K562 (cell line): Measurements from ENCODE around the gene ADGRA1. TPM values are rescaled to one million over a fixed set of nuclear protein-coding genes. Genes with fewer than 3 reads are reported as not detected.

ENCODE experiments used
- ATAC-seq: fragments of 200-7000 bp; cut with Tn5 transposase; 3 replicates; pipeline ENCODE4 v1.9.1; 2020; ENCODE audit warnings: moderate library complexity
- BruUV-seq: library from RNA; stranded (reverse); fragments of 400-500 nt; replicated peaks from 2 replicates; lab custom pipeline; 2021; lab: Mats Ljungman, UMichigan
- CTCF ChIA-PET: fragments of 300-600 bp; formaldehyde crosslinking; extraction: SDS; loops from one replicate; lab custom pipeline; 2021; ENCODE audit warnings: low intra/inter-chr PET ratio; lab: Yijun Ruan, JAX
- POLR2A ChIA-PET: fragments of 300-600, 350-650 bp; sonication (Branson Sonifier 250); formaldehyde crosslinking; extraction: SDS; loops from one replicate; lab custom pipeline; 2021; ENCODE audit warnings: antibody characterized with exemption, inconsistent platforms; lab: Yijun Ruan, JAX
- DNase-seq, 4 experiments: peaks; one replicate each; pipeline versions ENCODE4 v3.0.0 to v3.0.0-alpha.2; 2011 to 2018; ENCODE audit warnings: low spot score in 3 of 4, mixed read lengths in 3 of 4; ENCODE audit errors: extremely low read depth in 1 of 4
- FAIRE-seq: peaks from 2 replicates; lab custom pipeline; 2011; peaks lifted over from hg19 to GRCh38; lab: Jason Lieb, UNC
- H2AFZ ChIP-seq: 2 replicates; pipeline ENCODE4 v1.6.0; 2011; ENCODE audit warnings: low read depth, low read length, control low read depth, inconsistent platforms
- H3K27ac ChIP-seq: fragments of 200-600 bp; 3 replicates; pipeline ENCODE4 v1.8.0; 2011; ENCODE audit warnings: low read depth, mild to moderate bottlenecking, control low read depth, inconsistent platforms, low read length, moderate library complexity, mixed read lengths; ENCODE audit errors: extremely low read depth
- H3K27me3 ChIP-seq, 2 experiments: fragments of 300-600 bp in 1 of 2; 2 replicates in 1 of 2; 3 replicates in 1 of 2; pipeline versions ENCODE4 v1.6.0 to v1.8.0; 2011; ENCODE audit warnings: inconsistent platforms in 2 of 2, low read length in 2 of 2, mild to moderate bottlenecking in 1 of 2, mixed read lengths in 1 of 2, moderate library complexity in 1 of 2; ENCODE audit not compliant: control insufficient read depth in 2 of 2, insufficient read depth in 2 of 2
- H3K36me3 ChIP-seq: fragments of 300-600 bp; 3 replicates; pipeline ENCODE4 v1.8.0; 2011; ENCODE audit warnings: mild to moderate bottlenecking, low read length, inconsistent platforms; ENCODE audit not compliant: control insufficient read depth, insufficient read depth
- H3K4me1 ChIP-seq, 2 experiments: fragments of 200-600 bp in 1 of 2; replicated peaks in 1 of 2; 2 replicates in 1 of 2; 3 replicates in 1 of 2; pipeline versions ENCODE4 v1.5.1 to v1.8.0; 2011; ENCODE audit warnings: inconsistent platforms in 2 of 2, low read length in 2 of 2, mild to moderate bottlenecking in 1 of 2, mixed read lengths in 1 of 2, moderate library complexity in 1 of 2; ENCODE audit not compliant: control insufficient read depth in 2 of 2, insufficient read depth in 2 of 2
- H3K4me2 ChIP-seq: 2 replicates; pipeline ENCODE4 v1.6.1; 2011; ENCODE audit warnings: low read length, control low read depth, inconsistent platforms, mixed read lengths; ENCODE audit not compliant: insufficient read depth
- H3K4me3 ChIP-seq: fragments of 200-600 bp; sonication (generic), shearing (Covaris generic); 2 replicates; pipeline ENCODE4 v1.5.1; 2016; ENCODE audit warnings: control low read depth, inconsistent platforms
- H3K79me2 ChIP-seq: fragments of 200-600 bp; 3 replicates; pipeline ENCODE4 v1.8.0; 2011; ENCODE audit warnings: low read length, inconsistent platforms; ENCODE audit not compliant: control insufficient read depth, insufficient read depth
- H3K9ac ChIP-seq, 2 experiments: 2 replicates each; pipeline versions ENCODE4 v1.6.0 to v1.6.1; 2011; ENCODE audit warnings: low read depth in 2 of 2, low read length in 2 of 2, control low read depth in 1 of 2, inconsistent platforms in 1 of 2, mild to moderate bottlenecking in 1 of 2, mixed read lengths in 1 of 2; ENCODE audit not compliant: insufficient read depth in 1 of 2
- H3K9me1 ChIP-seq: one replicate; pipeline ENCODE4 v1.6.0; 2011; ENCODE audit warnings: inconsistent platforms, mild to moderate bottlenecking, low read length, moderate library complexity; ENCODE audit not compliant: control insufficient read depth, insufficient read depth
- H3K9me3 ChIP-seq: replicated peaks from 2 replicates; pipeline ENCODE4 v1.5.1; 2011; ENCODE audit warnings: low read depth, low read length, inconsistent platforms; ENCODE audit not compliant: control insufficient read depth, insufficient read depth
- H4K20me1 ChIP-seq: replicated peaks from 2 replicates; pipeline ENCODE4 v1.6.1; 2011; ENCODE audit warnings: low read length, inconsistent platforms, mixed read lengths; ENCODE audit not compliant: control insufficient read depth, insufficient read depth
- ATF2 ChIP-seq: sonication (generic); formaldehyde crosslinking; IDR thresholded peaks from 2 replicates; pipeline ENCODE4 v1.8.1; 2022; ENCODE audit warnings: missing genetic modification reagents
- COPS2 ChIP-seq: fragments of 450-650 bp; conservative IDR thresholded peaks from 2 replicates; pipeline ENCODE4 v1.6.1; 2016; ENCODE audit warnings: mild to moderate bottlenecking, moderate library complexity
- E4F1 ChIP-seq: fragments of 250-450 bp; sonication (Bioruptor Pico); IDR thresholded peaks from 2 replicates; pipeline ENCODE4 v1.5.0; 2021; ENCODE audit warnings: mild to moderate bottlenecking, borderline replicate concordance
- KLF10 ChIP-seq: fragments of 250-450 bp; sonication (Bioruptor Pico); IDR thresholded peaks from 2 replicates; pipeline ENCODE4 v1.6.1; 2021; ENCODE audit warnings: matching md5 sums
- L3MBTL2 ChIP-seq: fragments of 450-650 bp; IDR thresholded peaks from 2 replicates; pipeline ENCODE4 v1.6.1; 2016; ENCODE audit warnings: mild to moderate bottlenecking, moderate library complexity
- PBX2 ChIP-seq, 2 experiments: IDR thresholded peaks in 1 of 2; conservative IDR thresholded peaks in 1 of 2; 2 replicates each; pipeline ENCODE4 v1.6.1; 2016; ENCODE audit warnings: low read depth in 2 of 2, mild to moderate bottlenecking in 1 of 2, missing compliant biosample characterization in 1 of 2, missing genetic modification characterization in 1 of 2, moderate library complexity in 1 of 2
- SIX5 ChIP-seq, 2 experiments: IDR thresholded peaks; 2 replicates each; pipeline ENCODE4 v1.6.1; 2011; ENCODE audit warnings: low read length in 2 of 2, borderline replicate concordance in 1 of 2, low read depth in 1 of 2, mild to moderate bottlenecking in 1 of 2, moderate library complexity in 1 of 2; ENCODE audit not compliant: insufficient read depth in 1 of 2
- TEAD4 ChIP-seq, 2 experiments: sonication (generic) in 1 of 2; formaldehyde crosslinking in 1 of 2; IDR thresholded peaks; 2 replicates each; pipeline versions ENCODE4 v1.6.1 to v1.8.0; 2012 to 2022; ENCODE audit warnings: borderline replicate concordance in 1 of 2, inconsistent platforms in 1 of 2, low read length in 1 of 2, mild to moderate bottlenecking in 1 of 2, missing genetic modification reagents in 1 of 2
- THRA ChIP-seq: fragments of 450-650 bp; IDR thresholded peaks from 2 replicates; pipeline ENCODE4 v1.6.1; 2017; ENCODE audit warnings: mild to moderate bottlenecking, moderate library complexity
- TSC22D4 ChIP-seq: fragments of 450-650 bp; IDR thresholded peaks from 2 replicates; pipeline ENCODE4 v1.6.1; 2016; ENCODE audit warnings: missing genetic modification characterization, missing biosample characterization, control low read depth
- WGBS: fragments of 100-300 bp; shearing (Covaris generic); methylation state at CpG from one replicate; pipeline ENCODE4 v1.1.6; 2016; ENCODE audit warnings: low coverage, mixed read lengths; ENCODE audit not compliant: insufficient coverage; ENCODE audit errors: missing lambda C conversion rate; 5-methylcytosine and 5-hydroxymethylcytosine counted together
- in situ Hi-C: fragments of 300-500 bp; cut with MboI; formaldehyde crosslinking; loops from 4 replicates; pipeline ENCODE4 v1.15.0; 2018; ENCODE audit warnings: inconsistent platforms, mixed read lengths
- intact Hi-C: fragments of 100-400 bp; cut with micrococcal nuclease; formaldehyde crosslinking; loops from 2 replicates; pipeline ENCODE4 v1.14.2; 2022
- polyA plus RNA-seq, 8 experiments: library from polyadenylated mRNA; depleted of rRNA in 4 of 8; stranded (reverse) in 5 of 8; unstranded in 3 of 8; fragments of >200 nt; fragmentation: Nextera tagmentation in 2 of 8; fragmentation: Illumina TruSeq in 1 of 8; extraction: Ambion mirVana in 2 of 8; extraction: Trizol in 1 of 8; gene quantifications; 2 replicates each; pipeline versions ENCODE4 v1.2.1 to v1.2.3, GENCODE V29; 2011 to 2014; ENCODE audit warnings: inconsistent platforms in 1 of 8, missing spikeins in 1 of 8
- total RNA-seq, 7 experiments: library from RNA; depleted of rRNA in 6 of 7; stranded (reverse); fragments of >200 nt in 6 of 7; fragmentation: Illumina TruSeq in 2 of 7; extraction: Trizol in 2 of 7; gene quantifications; 2 replicates each; pipeline versions ENCODE4 v1.2.1 to v1.2.3, GENCODE V29; 2011 to 2021; ENCODE audit warnings: low replicate concordance in 1 of 7

The ADGRA1 gene
- total and polyA plus RNA-seq, 9 of the 15 experiments (the other 6 are each of a cell fraction or from before 2014, with no cell fraction given), result not detected

GRCh38 chr10:133098426-133099124 is 10.9 kb downstream of the ADGRA1 start (continued):
- peak; percentile 64; the same call in 1 of the 2 replicates for TF ChIP-seq L3MBTL2

- H3K4me3 ChIP-seq, result no peak overlapping the region
- ATAC-seq (no peak), FAIRE-seq (no peak), DNase-seq (no peak)
- H4K20me1 ChIP-seq, result 0 out of 2 replicates have a peak, but pooled peaks cover 3% of the 10 kb centered on the region
- H2AFZ ChIP-seq, result no peak overlapping the region
- no TSS peak for BruUV-seq
- no peaks in the 10 kb centered on the region for H3K79me2 ChIP-seq
- intact Hi-C loops, result no loop called here
- no peaks in the 10 kb centered on the region for H3K9me3 ChIP-seq
- H3K36me3 ChIP-seq, result no peaks in the 10 kb centered on the region
- in situ Hi-C loops, result no loop called here
- POLR2A ChIA-PET, result no interaction called here
- no peak overlapping the region for H3K27ac ChIP-seq
- H3K4me2 ChIP-seq, result no peak overlapping the region
- H3K27me3 ChIP-seq, result peaks cover 7 to 84% of the 10 kb centered on the region in 2 experiments; a peak in 3 of 5 replicates
- no peak overlapping the region for H3K9ac ChIP-seq
- 0% methylated on average over 4 of the region's 5 CpGs for WGBS
- CTCF ChIA-PET, result interaction anchor here (0.9 kb wide), 1 partner anchor 262 kb away, joined by 3 read pairs; no protein-coding TSS in a partner anchor
- no peak for TF ChIP-seq TSC22D4 (tag)
- TF ChIP-seq TEAD4 (IDR thresholded peaks at IDR 0.05; ENCODE audit: low read length), result no peak
- TF ChIP-seq TEAD4 (CRISPR knock-in tag; IDR thresholded peaks at IDR 0.05; ENCODE audit: borderline replicate concordance), result no peak
- no peak for TF ChIP-seq COPS2
- no peak for TF ChIP-seq ATF2
- TF ChIP-seq THRA, result no peak
- TF ChIP-seq E4F1 (CRISPR knock-in tag), result no peak
- no peak for TF ChIP-seq PBX2 (CRISPR knock-in tag; IDR thresholded peaks at IDR 0.05; ENCODE audit: low read depth)
- no peak for TF ChIP-seq PBX2 (tag; conservative IDR thresholded peaks at IDR 0.05; ENCODE audit: low read depth)
- TF ChIP-seq KLF10, result no peak
- no peak for TF ChIP-seq SIX5 (IDR thresholded peaks at IDR 0.05; ENCODE audit: borderline replicate concordance in 1 of 2, insufficient read depth in 1 of 2, low read depth in 1 of 2, low read length in 2 of 2)
- no peaks in the 10 kb centered on the region for H3K9me1 ChIP-seq
- peaks cover 0 to 35% of the 10 kb centered on the region in 2 experiments; a peak in 2 of 5 replicates for H3K4me1 ChIP-seq
Observed at GRCh38 chr10:133099571-133099970, 11.8 kb downstream of the ADGRA1 start.
